GM18907 (cell line): ENCODE measurements around the gene COL4A1.

Experiments
- ATAC-seq: cut with Tn5 transposase; IDR thresholded peaks from one replicate; pipeline ENCODE4 v1.9.1; 2021; ENCODE audit warnings: mild to moderate bottlenecking, moderate library complexity; ENCODE audit not compliant: unreplicated experiment

The COL4A1 gene

GRCh38 chr13:110342474-110342873, 35.5 kb upstream of the COL4A1 start:
- no peak for ATAC-seq

- ATAC-seq, result peak; percentile 70
Observed at GRCh38 chr13:110341445-110342244, 34.7 kb upstream of the COL4A1 start.

- ATAC-seq, result peak; percentile 80
Observed at GRCh38 chr13:110340812-110341444, 34.0 kb upstream of the COL4A1 start.

GRCh38 chr13:110339975-110340550, 33.1 kb upstream of the COL4A1 start:
- no peak for ATAC-seq

- no peak for ATAC-seq
Observed at GRCh38 chr13:110339263-110339662, 32.3 kb upstream of the COL4A1 start.

- no peak for ATAC-seq
Observed at GRCh38 chr13:110338441-110339101, 31.6 kb upstream of the COL4A1 start.

- no peak for ATAC-seq
Observed at GRCh38 chr13:110337247-110337646, 30.3 kb upstream of the COL4A1 start.

GRCh38 chr13:110336681-110337080, 29.7 kb upstream of the COL4A1 start:
- ATAC-seq, result no peak

- ATAC-seq, result no peak
Observed at GRCh38 chr13:110336108-110336507, 29.2 kb upstream of the COL4A1 start.

GRCh38 chr13:110334841-110335490, 28.0 kb upstream of the COL4A1 start:
- no peak for ATAC-seq

GRCh38 chr13:110334256-110334655, 27.3 kb upstream of the COL4A1 start:
- no peak for ATAC-seq

GRCh38 chr13:110333837-110334236, 26.9 kb upstream of the COL4A1 start:
- no peak for ATAC-seq

GRCh38 chr13:110332750-110333149, 25.8 kb upstream of the COL4A1 start:
- no peak for ATAC-seq

- ATAC-seq, result no peak
Observed at GRCh38 chr13:110331362-110331761, 24.4 kb upstream of the COL4A1 start.

- ATAC-seq, result no peak
Observed at GRCh38 chr13:110330491-110331011, 23.6 kb upstream of the COL4A1 start.

- ATAC-seq, result no peak
Observed at GRCh38 chr13:110329798-110330461, 23.0 kb upstream of the COL4A1 start.

GRCh38 chr13:110329258-110329657, 22.3 kb upstream of the COL4A1 start:
- ATAC-seq, result no peak

- ATAC-seq, result no peak
Observed at GRCh38 chr13:110328573-110328972, 21.6 kb upstream of the COL4A1 start.

- no peak for ATAC-seq
Observed at GRCh38 chr13:110327051-110327721, 20.2 kb upstream of the COL4A1 start.
